HCT116 (cell line): ENCODE results near the gene SNRNP25. TPM values are rescaled to one million over a fixed set of nuclear protein-coding genes. Genes with fewer than 3 reads are reported as not detected.
A peak's percentile ranks its signal among the peaks of the same experiment; 100 is the strongest.

Experiments used
- ATAC-seq: fragments of 200-7000 bp; cut with Tn5 transposase; 2 replicates; pipeline ENCODE4 v1.9.1; 2020; ENCODE audit warnings: mild to moderate bottlenecking, moderate library complexity
- BruUV-seq: library from RNA; stranded (reverse); fragments of 400-500 nt; replicated peaks from 2 replicates; lab custom pipeline; 2021; lab: Mats Ljungman, UMichigan
- CTCF ChIA-PET: fragments of 300-600 bp; sonication (Branson Sonifier 250); formaldehyde crosslinking; loops from one replicate; lab custom pipeline; 2021; ENCODE audit warnings: antibody characterized with exemption; lab: Charles Lee
- POLR2A ChIA-PET: fragments of 300-600, 350-600 bp; sonication (Branson Sonifier 250); formaldehyde crosslinking; loops from one replicate; lab custom pipeline; 2021; ENCODE audit warnings: antibody characterized with exemption; lab: Charles Lee
- RAD21 ChIA-PET, 2 experiments: fragments of 300-600 bp; sonication (Branson Sonifier 250); formaldehyde crosslinking; loops; one replicate each; lab custom pipeline; 2023; ENCODE audit warnings: low total read pairs in 2 of 2; ENCODE audit not compliant: uncharacterized antibody in 2 of 2, unreplicated experiment in 2 of 2, low non-redundant PET in 1 of 2; lab: Charles Lee
- DNase-seq: peaks from one replicate; pipeline ENCODE4 v3.0.0-alpha.2; 2010; ENCODE audit warnings: low read depth, low spot score
- H2AFZ ChIP-seq: fragments of 200-600 bp; shearing (Covaris generic), sonication (generic); 2 replicates; pipeline ENCODE4 v1.6.1; 2017; ENCODE audit warnings: low read depth, mixed run types, mixed read lengths, antibody characterized with exemption, low read length; ENCODE audit not compliant: poor library complexity, severe bottlenecking
- H3K27ac ChIP-seq: 2 replicates; pipeline ENCODE4 v1.5.1; 2012; ENCODE audit warnings: low read depth, low read length
- H3K27me3 ChIP-seq: fragments of 200-600 bp; sonication (generic); 2 replicates; pipeline ENCODE4 v1.6.1; 2016; ENCODE audit warnings: mixed run types, low read length, mixed read lengths; ENCODE audit not compliant: insufficient read depth
- H3K36me3 ChIP-seq, 2 experiments: fragments of 200-500 bp in 1 of 2; fragments of 200-600 bp in 1 of 2; sonication (Bioruptor generic) in 1 of 2; sonication (generic) in 1 of 2; 2 replicates each; pipeline versions ENCODE4 v1.5.1 to v1.6.1; 2014 to 2016; ENCODE audit warnings: low read length in 2 of 2, inconsistent platforms in 1 of 2, mixed read lengths in 1 of 2, mixed run types in 1 of 2; ENCODE audit not compliant: insufficient read depth in 2 of 2, control insufficient read depth in 1 of 2
- H3K4me1 ChIP-seq, 2 experiments: fragments of 200-600 bp in 1 of 2; sonication (generic) in 1 of 2; 2 replicates each; pipeline versions ENCODE4 v1.5.1 to v1.6.1; 2012 to 2017; ENCODE audit warnings: low read length in 2 of 2, inconsistent platforms in 1 of 2, mild to moderate bottlenecking in 1 of 2, mixed read lengths in 1 of 2, mixed run types in 1 of 2, moderate library complexity in 1 of 2; ENCODE audit not compliant: insufficient read depth in 2 of 2, control insufficient read depth in 1 of 2
- H3K4me2 ChIP-seq: fragments of 200-600 bp; sonication (generic); 2 replicates; pipeline ENCODE4 v1.6.1; 2017; ENCODE audit warnings: mixed run types, low read length, mixed read lengths
- H3K4me3 ChIP-seq, 2 experiments: fragments of 200-600 bp in 1 of 2; sonication (generic) in 1 of 2; replicated peaks in 1 of 2; 2 replicates each; pipeline ENCODE4 v1.5.1; 2011 to 2016; ENCODE audit warnings: low read length in 2 of 2, control low read depth in 1 of 2, low read depth in 1 of 2, mild to moderate bottlenecking in 1 of 2, mixed read lengths in 1 of 2, mixed run types in 1 of 2
- H3K79me2 ChIP-seq: fragments of 200-600 bp; sonication (generic); 2 replicates; pipeline ENCODE4 v1.6.1; 2017; ENCODE audit warnings: mild to moderate bottlenecking, mixed run types, low read length, moderate library complexity, mixed read lengths; ENCODE audit not compliant: insufficient read depth
- H3K9ac ChIP-seq: fragments of 200-600 bp; sonication (generic); 2 replicates; pipeline ENCODE4 v1.6.1; 2016; ENCODE audit warnings: low read length, mixed read lengths
- H3K9me2 ChIP-seq: fragments of 200-600 bp; sonication (generic), shearing (Covaris generic); 2 replicates; pipeline ENCODE4 v1.6.1; 2017; ENCODE audit warnings: mixed run types, mild to moderate bottlenecking, moderate library complexity; ENCODE audit not compliant: insufficient read depth
- H3K9me3 ChIP-seq, 2 experiments: fragments of 200-500 bp in 1 of 2; fragments of 200-600 bp in 1 of 2; sonication (Bioruptor generic) in 1 of 2; sonication (generic) in 1 of 2; 2 replicates each; pipeline ENCODE4 v1.6.1; 2014 to 2017; ENCODE audit warnings: low read length in 2 of 2, mixed read lengths in 2 of 2, inconsistent platforms in 1 of 2, low read depth in 1 of 2, mild to moderate bottlenecking in 1 of 2, mixed run types in 1 of 2, moderate library complexity in 1 of 2; ENCODE audit not compliant: control insufficient read depth in 1 of 2, insufficient read depth in 1 of 2
- H4K20me1 ChIP-seq: fragments of 200-600 bp; sonication (generic), shearing (Covaris generic); 2 replicates; pipeline ENCODE4 v1.6.1; 2017; ENCODE audit warnings: mixed run types, mild to moderate bottlenecking, moderate library complexity; ENCODE audit not compliant: insufficient read depth
- CEBPB ChIP-seq: IDR thresholded peaks from 2 replicates; pipeline ENCODE4 v1.6.1; 2012; ENCODE audit warnings: low read depth
- POLR2A ChIP-seq: IDR thresholded peaks from 2 replicates; pipeline ENCODE4 v1.7.0; 2011; ENCODE audit warnings: borderline replicate concordance; ENCODE audit not compliant: insufficient read depth, insufficient read length; ENCODE audit errors: extremely low read depth
- SIN3A ChIP-seq: IDR thresholded peaks from 2 replicates; pipeline ENCODE4 v1.6.1; 2012; ENCODE audit warnings: low read depth
- SP1 ChIP-seq: IDR thresholded peaks from 2 replicates; pipeline ENCODE4 v1.6.1; 2012; ENCODE audit warnings: low read depth
- ZBTB33 ChIP-seq: IDR thresholded peaks from 2 replicates; pipeline ENCODE4 v1.6.1; 2011; ENCODE audit warnings: mild to moderate bottlenecking, low read length, moderate library complexity; ENCODE audit not compliant: insufficient replicate concordance; ENCODE audit errors: extremely low read depth
- intact Hi-C: fragments of 100-400 bp; cut with micrococcal nuclease; formaldehyde crosslinking; loops from 2 replicates; pipeline ENCODE4 v1.10.0; 2022
- total RNA-seq: library from RNA; stranded (reverse); gene quantifications from one replicate; pipeline ENCODE4 v1.2.1, GENCODE V29; 2021; ENCODE audit not compliant: unreplicated experiment
- TF ChIP-seq, protein P1 (sequence below): IDR thresholded peaks from 2 replicates; pipeline ENCODE4 v1.6.1; 2012
- TF ChIP-seq, protein P2 (sequence below): IDR thresholded peaks from 2 replicates; pipeline ENCODE4 v1.6.1; 2012

Gene SNRNP25
- total RNA-seq, 1 experiment from 2014 or later = 24.5 TPM

DNA sequence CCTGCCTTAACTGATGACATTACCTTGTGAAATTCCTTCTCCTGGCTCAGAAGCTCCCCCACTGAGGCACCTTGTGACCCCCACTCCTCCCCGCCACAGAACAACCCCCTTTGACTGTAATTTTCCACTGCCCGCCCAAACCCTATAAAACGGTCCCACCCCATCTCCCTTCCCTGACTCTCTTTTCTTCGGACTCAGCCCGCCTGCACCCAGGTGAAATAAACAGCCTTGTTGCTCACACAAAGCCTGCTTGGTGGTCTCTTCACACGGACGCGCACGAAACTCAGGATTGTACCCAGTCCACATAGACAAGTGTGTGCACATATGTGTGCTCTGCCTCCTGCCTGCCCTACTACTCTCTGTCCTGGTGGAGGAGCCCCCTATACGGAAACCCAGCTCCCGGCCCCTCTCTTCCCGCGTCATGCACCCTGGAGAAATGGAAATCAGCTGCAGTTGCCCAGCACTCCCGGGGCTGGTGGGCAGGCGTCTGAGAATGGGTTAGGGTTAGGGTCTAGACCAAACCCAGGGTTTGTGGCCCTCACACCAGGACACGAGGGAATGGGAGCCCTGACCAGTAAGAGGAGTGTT lies 21.2 kb downstream of the SNRNP25 start (continued):
- TF ChIP-seq ZBTB33 = no peak
- no peak for TF ChIP-seq SIN3A
- TF ChIP-seq, protein P1, sequence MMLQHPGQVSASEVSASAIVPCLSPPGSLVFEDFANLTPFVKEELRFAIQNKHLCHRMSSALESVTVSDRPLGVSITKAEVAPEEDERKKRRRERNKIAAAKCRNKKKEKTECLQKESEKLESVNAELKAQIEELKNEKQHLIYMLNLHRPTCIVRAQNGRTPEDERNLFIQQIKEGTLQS = no peak
- no peak for TF ChIP-seq SP1
- TF ChIP-seq, protein P2, sequence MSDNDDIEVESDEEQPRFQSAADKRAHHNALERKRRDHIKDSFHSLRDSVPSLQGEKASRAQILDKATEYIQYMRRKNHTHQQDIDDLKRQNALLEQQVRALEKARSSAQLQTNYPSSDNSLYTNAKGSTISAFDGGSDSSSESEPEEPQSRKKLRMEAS = no peak

- ChIA-PET RAD21 (no interaction called here), CTCF (no interaction called here), POLR2A (no interaction called here)
- H3K27ac ChIP-seq = peak overlapping the region; percentile 90
- TF ChIP-seq POLR2A (no peak), CEBPB (peak; percentile 95)
- no peaks in the 10 kb centered on the region for H3K9me3 ChIP-seq
- peak overlapping the region; percentile 80 for H3K4me2 ChIP-seq
- H3K9me2 ChIP-seq = no peaks in the 10 kb centered on the region
- no peaks in the 10 kb centered on the region for H3K36me3 ChIP-seq
- no TSS peak for BruUV-seq
- 0 out of 2 replicates have a peak, but pooled peaks cover 4% of the 10 kb centered on the region for H3K79me2 ChIP-seq
- ATAC-seq (no peak), DNase-seq (no peak)
- intact Hi-C loops = no loop called here
- H4K20me1 ChIP-seq = no peaks in the 10 kb centered on the region
- no peaks in the 10 kb centered on the region for H3K27me3 ChIP-seq
- peaks cover 27 to 40% of the 10 kb centered on the region in 2 experiments for H3K4me1 ChIP-seq
- H3K9ac ChIP-seq = no peak overlapping the region
- H3K4me3 ChIP-seq = no peak overlapping the region
- H2AFZ ChIP-seq = no peak overlapping the region
These were observed 22.2 kb downstream of the SNRNP25 start for GRCh38 chr16:75580-76501.
